SU-DHL-6 (cell line): ENCODE measurements around the gene GRIA1.

ENCODE experiments used
- CTCF ChIP-seq: fragments of 200-600 bp; sonication (generic); IDR thresholded peaks from one replicate; pipeline ENCODE4 v1.5.1; 2017; ENCODE audit warnings: antibody characterized with exemption, mild to moderate bottlenecking, low read length, moderate library complexity; ENCODE audit not compliant: insufficient read depth, poor library complexity, severe bottlenecking
- EZH2phosphoT487 ChIP-seq: fragments of 200-600 bp; sonication (generic), shearing (Covaris generic); conservative IDR thresholded peaks from 2 replicates; pipeline ENCODE4 v1.6.1; 2018; ENCODE audit warnings: mild to moderate bottlenecking, antibody characterized with exemption, low read length, moderate library complexity, mixed read lengths

- TF ChIP-seq CTCF = no peak
- TF ChIP-seq EZH2phosphoT487 = no peak
Observed at GRCh38 chr5:153753645-153754432, 263.4 kb downstream of the GRIA1 start.
